GM21447 (cell line): ENCODE results near the gene DESI1.
"Not testable (repeated sequence)": the region's sequence is repeated elsewhere in the genome, so short reads cannot be mapped to it uniquely, and the experiment has no call there.

Experiments used
- ATAC-seq: cut with Tn5 transposase; IDR thresholded peaks from one replicate; pipeline ENCODE4 v1.9.1; 2021; ENCODE audit not compliant: unreplicated experiment

The DESI1 gene

DNA sequence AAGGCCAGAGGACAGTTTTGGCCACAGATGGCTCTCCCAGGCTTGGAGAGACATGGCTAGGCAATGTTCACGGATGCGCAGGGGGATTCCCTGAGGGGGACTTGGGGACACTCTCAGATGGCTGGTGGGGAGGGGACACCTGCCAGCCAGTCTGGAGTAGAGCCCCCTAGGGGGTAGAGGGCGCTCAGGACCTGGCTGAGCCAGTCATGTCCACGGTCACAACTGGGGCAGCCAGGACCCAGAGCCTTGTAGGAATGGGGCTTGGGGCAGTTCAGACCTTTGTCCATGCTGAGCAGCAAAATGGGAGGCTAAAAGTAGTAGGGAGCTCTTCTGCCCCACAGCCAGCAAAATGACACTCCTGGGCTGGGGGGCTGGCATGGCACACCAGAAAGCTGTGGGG, 58.4 kb downstream of the DESI1 start:
- ATAC-seq: no peak

- no peak for ATAC-seq
These were observed 59.1 kb downstream of the DESI1 start for GRCh38 chr22:41561788-41562187.

DNA sequence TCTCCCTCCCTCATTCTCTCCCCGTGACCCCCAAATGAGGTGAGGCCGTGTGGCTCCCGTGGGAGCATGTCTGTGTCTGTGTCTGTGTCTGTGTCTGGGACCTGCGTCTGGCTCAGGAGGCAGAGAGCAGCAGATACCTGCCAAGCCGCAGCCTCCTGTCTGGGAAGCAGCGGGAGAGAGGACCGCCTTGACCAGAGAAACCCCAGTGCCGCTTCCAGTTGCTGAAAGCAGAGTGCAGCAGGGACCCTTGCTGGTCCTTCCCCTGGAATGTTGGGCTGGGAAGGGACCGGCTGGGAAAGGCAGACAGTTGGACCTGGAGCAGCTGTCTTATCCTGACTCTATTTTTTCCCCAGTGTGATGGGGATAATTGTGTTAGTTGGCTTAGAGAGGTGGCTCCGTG, 59.5 kb downstream of the DESI1 start:
- ATAC-seq: no peak

DNA sequence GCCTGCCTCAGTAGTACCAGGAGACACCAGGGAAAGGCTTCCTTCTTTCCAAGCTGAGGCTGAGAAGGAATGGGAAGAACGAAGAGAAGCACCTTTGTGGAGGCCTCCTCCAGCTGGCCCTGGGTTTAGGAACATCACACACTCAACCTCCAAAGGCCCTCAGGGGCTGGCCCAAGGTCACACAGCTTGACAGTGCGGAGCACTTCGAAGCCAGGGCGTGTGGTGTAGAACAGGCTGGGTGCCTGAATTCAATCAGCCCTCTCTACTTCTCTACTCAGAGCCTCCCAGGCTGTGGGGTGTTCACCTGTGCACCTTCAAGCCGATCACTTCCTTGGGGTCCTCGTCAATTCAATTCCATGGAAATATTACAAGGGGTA, 60.8 kb downstream of the DESI1 start:
- ATAC-seq: no peak

DNA sequence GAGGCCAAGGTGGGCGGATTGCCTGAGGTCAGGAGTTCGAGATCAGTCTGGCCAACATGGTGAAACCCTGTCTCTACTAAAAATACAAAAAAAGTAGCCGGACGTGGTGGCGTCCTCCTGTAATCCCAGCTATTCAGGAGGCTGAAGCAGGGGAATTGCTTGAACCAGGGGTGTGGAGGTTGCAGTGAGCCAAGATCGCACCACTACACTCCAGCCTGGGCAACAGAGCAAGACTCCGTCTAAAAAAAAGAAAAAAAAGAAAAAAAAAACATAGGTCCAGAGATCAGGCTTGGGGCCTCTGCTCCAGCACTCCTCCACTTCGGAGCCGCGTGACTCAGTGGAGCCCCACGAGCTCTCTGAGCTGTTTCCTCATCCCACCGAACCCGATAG, 62.6 kb downstream of the DESI1 start:
- not testable (repeated sequence) for ATAC-seq

GRCh38 chr22:41557401-41558240, 63.2 kb downstream of the DESI1 start:
- no peak for ATAC-seq

GRCh38 chr22:41556561-41556960, 64.3 kb downstream of the DESI1 start:
- ATAC-seq: no peak

GRCh38 chr22:41555325-41555982, 65.4 kb downstream of the DESI1 start:
- no peak for ATAC-seq

GRCh38 chr22:41551877-41552582, 68.8 kb downstream of the DESI1 start:
- no peak for ATAC-seq

DNA sequence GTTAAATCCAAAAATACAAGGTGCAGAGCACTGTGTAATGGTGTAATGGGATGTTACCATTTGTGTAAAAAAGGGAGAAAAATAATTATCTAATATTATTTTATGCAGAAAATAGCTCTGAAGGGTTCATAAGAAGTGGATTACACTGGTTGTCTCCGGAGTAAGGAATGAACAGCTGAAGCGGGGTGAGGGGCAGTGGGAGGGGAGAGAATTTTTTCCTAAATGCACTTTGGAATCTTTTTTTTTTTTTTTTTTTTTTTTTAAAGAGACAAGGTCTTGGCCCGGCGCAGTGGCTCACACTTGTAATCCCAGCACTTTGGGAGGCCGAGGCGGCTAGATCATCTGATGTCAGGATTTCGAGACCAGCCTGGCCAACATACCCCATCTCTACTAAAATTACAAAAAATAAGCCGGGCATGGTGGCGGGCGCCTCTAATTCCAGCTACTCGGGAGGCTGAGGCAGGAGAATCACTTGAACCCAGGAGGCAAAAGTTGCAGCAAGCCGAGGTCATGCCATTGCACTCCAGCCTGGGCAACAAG, 69.8 kb downstream of the DESI1 start:
- ATAC-seq: no peak

GRCh38 chr22:41548830-41549211, 72.0 kb downstream of the DESI1 start:
- no peak for ATAC-seq
